DND-41 (cell line): ENCODE data around the gene PARVB.

Experiments
- ATAC-seq: fragments of 200-7000 bp; cut with Tn5 transposase; 3 replicates; pipeline ENCODE4 v1.9.1; 2021; ENCODE audit warnings: low read depth; ENCODE audit not compliant: insufficient read depth
- DNase-seq: peaks from one replicate; pipeline ENCODE4 v3.0.0-alpha.2; 2020
- H2AFZ ChIP-seq: 2 replicates; pipeline ENCODE4 v1.6.0; 2012; ENCODE audit warnings: low read depth, low read length
- H3K27ac ChIP-seq: 2 replicates; pipeline ENCODE4 v1.5.1; 2012; ENCODE audit warnings: low read length, inconsistent platforms
- H3K27me3 ChIP-seq: fragments of 200-600 bp; sonication (generic); 2 replicates; pipeline ENCODE4 v1.6.0; 2012; ENCODE audit warnings: low read length, mild to moderate bottlenecking, inconsistent platforms; ENCODE audit not compliant: insufficient read depth, poor library complexity
- H3K36me3 ChIP-seq: 2 replicates; pipeline ENCODE4 v1.5.1; 2012; ENCODE audit warnings: low read length, inconsistent platforms; ENCODE audit not compliant: insufficient read depth
- H3K4me1 ChIP-seq: 2 replicates; pipeline ENCODE4 v1.5.1; 2012; ENCODE audit warnings: mild to moderate bottlenecking, low read length; ENCODE audit not compliant: insufficient read depth
- H3K4me2 ChIP-seq: 2 replicates; pipeline ENCODE4 v1.6.0; 2012; ENCODE audit warnings: mild to moderate bottlenecking, moderate library complexity, low read length, inconsistent platforms; ENCODE audit not compliant: insufficient read depth
- H3K4me3 ChIP-seq, 2 experiments: fragments of 200-600 bp in 1 of 2; shearing (Covaris generic) in 1 of 2; 2 replicates each; pipeline ENCODE4 v1.5.1; 2012 to 2016; ENCODE audit warnings: inconsistent platforms in 2 of 2, low read length in 2 of 2, mild to moderate bottlenecking in 2 of 2, low read depth in 1 of 2, moderate library complexity in 1 of 2
- H3K79me2 ChIP-seq: 2 replicates; pipeline ENCODE4 v1.6.0; 2012; ENCODE audit warnings: low read length, inconsistent platforms; ENCODE audit not compliant: insufficient read depth
- H3K9ac ChIP-seq: 2 replicates; pipeline ENCODE4 v1.6.0; 2012; ENCODE audit warnings: low read depth, mild to moderate bottlenecking, inconsistent platforms, low read length, moderate library complexity
- H3K9me3 ChIP-seq: 2 replicates; pipeline ENCODE4 v1.5.1; 2012; ENCODE audit warnings: low read length, moderate library complexity, mild to moderate bottlenecking, inconsistent platforms; ENCODE audit not compliant: insufficient read depth, severe bottlenecking
- H4K20me1 ChIP-seq: 2 replicates; pipeline ENCODE4 v1.6.0; 2012; ENCODE audit warnings: low read length; ENCODE audit not compliant: insufficient read depth
- CTCF ChIP-seq: IDR thresholded peaks from 2 replicates; pipeline ENCODE4 v1.5.1; 2012; ENCODE audit warnings: borderline replicate concordance, low read length, moderate library complexity, mild to moderate bottlenecking; ENCODE audit not compliant: poor library complexity, severe bottlenecking; ENCODE audit errors: extremely low read depth
- EZH2 ChIP-seq: IDR thresholded peaks from 3 replicates; pipeline ENCODE4 v1.6.1; 2012; ENCODE audit warnings: borderline replicate concordance, low read depth, mild to moderate bottlenecking, moderate library complexity, low read length, inconsistent platforms; ENCODE audit not compliant: severe bottlenecking

PARVB gene

GRCh38 chr22:44103735-44104480, 79.8 kb downstream of the PARVB start:
- H3K9me3 ChIP-seq: no peaks in the 10 kb centered on the region
- H2AFZ ChIP-seq: no peak overlapping the region
- no peak for TF ChIP-seq EZH2
- TF ChIP-seq CTCF: no peak
- H3K36me3 ChIP-seq: no peaks in the 10 kb centered on the region
- no peak overlapping the region for H3K4me3 ChIP-seq
- H3K9ac ChIP-seq: no peak overlapping the region
- no peak overlapping the region for H3K27ac ChIP-seq
- H3K4me1 ChIP-seq: no peaks in the 10 kb centered on the region
- no peaks in the 10 kb centered on the region for H4K20me1 ChIP-seq
- ATAC-seq (no peak), DNase-seq (no peak)
- H3K79me2 ChIP-seq: no peaks in the 10 kb centered on the region
- H3K27me3 ChIP-seq: peaks cover 2% of the 10 kb centered on the region
- H3K4me2 ChIP-seq: no peak overlapping the region

- H3K4me1 ChIP-seq: no peaks in the 10 kb centered on the region
- H3K27me3 ChIP-seq: peaks cover 2% of the 10 kb centered on the region
- no peak overlapping the region for H3K9ac ChIP-seq
- H3K4me3 ChIP-seq: no peak overlapping the region
- H3K79me2 ChIP-seq: no peaks in the 10 kb centered on the region
- TF ChIP-seq EZH2 (no peak), CTCF (no peak)
- DNase-seq: no peak
- no peak overlapping the region for H3K27ac ChIP-seq
- no peak overlapping the region for H2AFZ ChIP-seq
- no peak for ATAC-seq
- H4K20me1 ChIP-seq: no peaks in the 10 kb centered on the region
- no peaks in the 10 kb centered on the region for H3K9me3 ChIP-seq
- H3K36me3 ChIP-seq: no peaks in the 10 kb centered on the region
- no peak overlapping the region for H3K4me2 ChIP-seq
Measured at GRCh38 chr22:44107340-44107739, 83.2 kb downstream of the PARVB start.

GRCh38 chr22:44108076-44108475, 84.0 kb downstream of the PARVB start:
- H3K79me2 ChIP-seq: no peaks in the 10 kb centered on the region
- no peak overlapping the region for H3K4me3 ChIP-seq
- peaks cover 2% of the 10 kb centered on the region for H3K27me3 ChIP-seq
- no peak overlapping the region for H2AFZ ChIP-seq
- no peak for TF ChIP-seq CTCF
- TF ChIP-seq EZH2: no peak
- DNase-seq (no peak), ATAC-seq (no peak)
- no peak overlapping the region for H3K4me2 ChIP-seq
- no peaks in the 10 kb centered on the region for H3K36me3 ChIP-seq
- no peaks in the 10 kb centered on the region for H4K20me1 ChIP-seq
- H3K4me1 ChIP-seq: no peaks in the 10 kb centered on the region
- no peak overlapping the region for H3K9ac ChIP-seq
- no peak overlapping the region for H3K27ac ChIP-seq
- H3K9me3 ChIP-seq: no peaks in the 10 kb centered on the region
